ENCODE measurements around the gene PHEX.

Gene PHEX

GRCh38 chrX:22025751-22026150 is 6.4 kb upstream of the PHEX start:
- Histone ChIP-seq H3F3A (ENCODE audit: insufficient read depth) (no peaks in the 10 kb centered on the region), H3K4me3 (ENCODE audit: insufficient read depth, low read length, poor library complexity, severe bottlenecking) (no peak overlapping the region), H4K20me1 (ENCODE audit: low read depth, low read length) (no peaks in the 10 kb centered on the region), H3K9me2 (replicated peaks; ENCODE audit: insufficient read depth, low read length) (no peaks in the 10 kb centered on the region), H2AFZ (ENCODE audit: low read depth, low read length, severe bottlenecking) (no peak overlapping the region), H3K9me3 (ENCODE audit: insufficient read depth, low read length) (no peaks in the 10 kb centered on the region), H3K4me2 (ENCODE audit: low read depth, low read length, poor library complexity, severe bottlenecking) (no peak overlapping the region), H3K79me2 (ENCODE audit: insufficient read depth, low read length) (no peaks in the 10 kb centered on the region), H3K36me3 (ENCODE audit: low read length) (no peaks in the 10 kb centered on the region), H3K27me3 (ENCODE audit: low read length) (no peaks in the 10 kb centered on the region), H3K27ac (ENCODE audit: low read depth, low read length) (no peak overlapping the region), H3K9ac (ENCODE audit: low read length) (no peak overlapping the region)
- TF ChIP-seq EZH2phosphoT487 (conservative IDR thresholded peaks at IDR 0.05; ENCODE audit: low read length) (no peak), CTCF (IDR thresholded peaks at IDR 0.05; ENCODE audit: insufficient read depth, low read length, poor library complexity, severe bottlenecking) (no peak)

- no peaks in the 10 kb centered on the region for H3K9me2 ChIP-seq (replicated peaks; ENCODE audit: insufficient read depth, low read length)
Measured at GRCh38 chrX:22026731-22027130, 5.4 kb upstream of the PHEX start.

GRCh38 chrX:22032506-22032905 is 381 bp downstream of the PHEX start:
- Histone ChIP-seq H3K27ac (ENCODE audit: low read depth, low read length) (no peak overlapping the region), H3K27me3 (ENCODE audit: low read length) (no peaks in the 10 kb centered on the region), H3K9ac (ENCODE audit: low read length) (no peak overlapping the region), H4K20me1 (ENCODE audit: low read depth, low read length) (no peaks in the 10 kb centered on the region), H3K9me3 (ENCODE audit: insufficient read depth, low read length) (no peaks in the 10 kb centered on the region), H3F3A (ENCODE audit: insufficient read depth) (no peaks in the 10 kb centered on the region), H3K4me3 (ENCODE audit: insufficient read depth, low read length, poor library complexity, severe bottlenecking) (no peak overlapping the region), H3K9me2 (replicated peaks; ENCODE audit: insufficient read depth, low read length) (no peaks in the 10 kb centered on the region), H2AFZ (ENCODE audit: low read depth, low read length, severe bottlenecking) (no peak overlapping the region), H3K79me2 (ENCODE audit: insufficient read depth, low read length) (no peaks in the 10 kb centered on the region), H3K36me3 (ENCODE audit: low read length) (no peaks in the 10 kb centered on the region), H3K4me2 (ENCODE audit: low read depth, low read length, poor library complexity, severe bottlenecking) (no peak overlapping the region)
- TF ChIP-seq CTCF (IDR thresholded peaks at IDR 0.05; ENCODE audit: insufficient read depth, low read length, poor library complexity, severe bottlenecking) (no peak), EZH2phosphoT487 (conservative IDR thresholded peaks at IDR 0.05; ENCODE audit: low read length) (no peak)

More at GRCh38 chrX:22026731-22027130, 5.4 kb upstream of the PHEX start:
- H3K4me2 ChIP-seq (ENCODE audit: low read depth, low read length, poor library complexity, severe bottlenecking), result no peak overlapping the region
- TF ChIP-seq EZH2phosphoT487 (conservative IDR thresholded peaks at IDR 0.05; ENCODE audit: low read length) (no peak), CTCF (IDR thresholded peaks at IDR 0.05; ENCODE audit: insufficient read depth, low read length, poor library complexity, severe bottlenecking) (no peak)
- H3K9ac ChIP-seq (ENCODE audit: low read length), result no peak overlapping the region
- H3K4me3 ChIP-seq (ENCODE audit: insufficient read depth, low read length, poor library complexity, severe bottlenecking), result no peak overlapping the region
- H3K27ac ChIP-seq (ENCODE audit: low read depth, low read length), result no peak overlapping the region
- H3K27me3 ChIP-seq (ENCODE audit: low read length), result no peaks in the 10 kb centered on the region
- H2AFZ ChIP-seq (ENCODE audit: low read depth, low read length, severe bottlenecking), result no peak overlapping the region
- H3K79me2 ChIP-seq (ENCODE audit: insufficient read depth, low read length), result no peaks in the 10 kb centered on the region
- H3K9me3 ChIP-seq (ENCODE audit: insufficient read depth, low read length), result no peaks in the 10 kb centered on the region
- no peaks in the 10 kb centered on the region for H3K36me3 ChIP-seq (ENCODE audit: low read length)
- H4K20me1 ChIP-seq (ENCODE audit: low read depth, low read length), result no peaks in the 10 kb centered on the region
- no peaks in the 10 kb centered on the region for H3F3A ChIP-seq (ENCODE audit: insufficient read depth)
